PC-9 (cell line): ENCODE data around the gene KIF2C. TPM values are rescaled to one million over a fixed set of nuclear protein-coding genes. Genes with fewer than 3 reads are reported as not detected.

Source experiments
- BruUV-seq: library from RNA; stranded (reverse); fragments of 400-500 nt; replicated peaks from 2 replicates; lab custom pipeline; 2021; lab: Mats Ljungman, UMichigan
- CTCF ChIA-PET: fragments of 300-600 bp; sonication (Branson Sonifier 250); formaldehyde crosslinking; loops from one replicate; lab custom pipeline; 2022; ENCODE audit warnings: antibody characterized with exemption; lab: Charles Lee
- POLR2A ChIA-PET: fragments of 300-600 bp; sonication (Branson Sonifier 250); formaldehyde crosslinking; loops from one replicate; lab custom pipeline; 2022; ENCODE audit warnings: antibody characterized with exemption; ENCODE audit not compliant: unreplicated experiment; lab: Charles Lee
- DNase-seq, 2 experiments: peaks; one replicate each; pipeline versions ENCODE4 v3.0.0 to v3.0.0-alpha.2; 2015 to 2022; ENCODE audit warnings: mixed read lengths in 1 of 2
- H2AFZ ChIP-seq: fragments of 200-600 bp; sonication (generic); 2 replicates; pipeline ENCODE4 v1.8.1; 2017; ENCODE audit warnings: antibody characterized with exemption
- H3F3A ChIP-seq: fragments of 200-600 bp; sonication (generic); 2 replicates; pipeline ENCODE4 v1.8.1; 2017; ENCODE audit warnings: antibody characterized with exemption, mild to moderate bottlenecking, low read depth; ENCODE audit not compliant: insufficient read depth
- H3K27ac ChIP-seq: fragments of 200-600 bp; sonication (generic); 2 replicates; pipeline ENCODE4 v1.6.1; 2016; ENCODE audit warnings: mixed run types
- H3K27me3 ChIP-seq: fragments of 200-600 bp; sonication (generic); 2 replicates; pipeline ENCODE4 v1.6.1; 2016; ENCODE audit warnings: low read depth, mixed run types; ENCODE audit not compliant: insufficient read depth
- H3K36me3 ChIP-seq: fragments of 200-600 bp; sonication (generic); 2 replicates; pipeline ENCODE4 v1.6.1; 2016; ENCODE audit warnings: low read depth, mixed run types
- H3K4me1 ChIP-seq: fragments of 200-600 bp; sonication (generic); replicated peaks from 2 replicates; pipeline ENCODE4 v1.6.1; 2016; ENCODE audit warnings: mixed run types; ENCODE audit not compliant: insufficient read depth
- H3K4me2 ChIP-seq: fragments of 200-600 bp; sonication (generic); 2 replicates; pipeline ENCODE4 v1.6.1; 2017; ENCODE audit warnings: mixed run types
- H3K4me3 ChIP-seq: fragments of 200-600 bp; sonication (generic); 2 replicates; pipeline ENCODE4 v1.6.1; 2016; ENCODE audit warnings: mixed run types
- H3K79me2 ChIP-seq: fragments of 200-600 bp; sonication (generic); 2 replicates; pipeline ENCODE4 v1.6.1; 2017; ENCODE audit warnings: low read depth, mixed run types
- H3K9me2 ChIP-seq: fragments of 200-600 bp; sonication (generic); 2 replicates; pipeline ENCODE4 v1.8.1; 2017; ENCODE audit warnings: mild to moderate bottlenecking; ENCODE audit not compliant: insufficient read depth
- H3K9me3 ChIP-seq: fragments of 200-600 bp; sonication (generic); 2 replicates; pipeline ENCODE4 v1.8.1; 2016; ENCODE audit warnings: low read depth; ENCODE audit not compliant: insufficient read depth
- H4K20me1 ChIP-seq: fragments of 200-600 bp; sonication (generic); 2 replicates; pipeline ENCODE4 v1.8.1; 2017; ENCODE audit not compliant: insufficient read depth
- CTCF ChIP-seq: fragments of 200-600 bp; sonication (generic); conservative IDR thresholded peaks from 2 replicates; pipeline ENCODE4 v1.6.1; 2017; ENCODE audit warnings: mixed run types, antibody characterized with exemption, mild to moderate bottlenecking, moderate library complexity
- EZH2 ChIP-seq: fragments of 200-600 bp; sonication (generic); IDR thresholded peaks from 2 replicates; pipeline ENCODE4 v1.8.0; 2017; ENCODE audit warnings: antibody characterized with exemption, low read depth
- intact Hi-C: fragments of 100-400 bp; cut with micrococcal nuclease; formaldehyde crosslinking; loops from one replicate; pipeline ENCODE4 v1.10.0; 2022; ENCODE audit not compliant: unreplicated experiment
- total RNA-seq: library from RNA; stranded (reverse); gene quantifications from 2 replicates; pipeline ENCODE4 v1.2.3, GENCODE V29; 2021

KIF2C gene
- total RNA-seq, 1 experiment from 2014 or later, result 119 TPM

GRCh38 chr1:44717156-44717555, 22.5 kb upstream of the KIF2C start:
- Histone ChIP-seq H3K79me2 (no peaks in the 10 kb centered on the region), H2AFZ (no peak overlapping the region), H3K4me2 (no peak overlapping the region), H3K4me1 (peaks cover 36% of the 10 kb centered on the region), H3F3A (peaks cover 36% of the 10 kb centered on the region), H3K36me3 (no peaks in the 10 kb centered on the region), H3K27ac (no peak overlapping the region), H3K27me3 (no peaks in the 10 kb centered on the region), H3K9me2 (no peaks in the 10 kb centered on the region), H3K9me3 (no peaks in the 10 kb centered on the region), H4K20me1 (no peaks in the 10 kb centered on the region), H3K4me3 (no peak overlapping the region)
- TF ChIP-seq EZH2 (no peak), CTCF (no peak)
- intact Hi-C loops, result loop anchor here (5.0 kb wide), 1 partner anchor 295 kb away; the partner anchor contains the start of genes HECTD3 and UROD
- BruUV-seq, result no TSS peak
- CTCF ChIA-PET, result no interaction called here
- DNase-seq, result no peak
- POLR2A ChIA-PET, result interaction anchor here (0.7 kb wide), 1 partner anchor 101 kb away, joined by 9 read pairs; no protein-coding TSS in a partner anchor

- Histone ChIP-seq H3K4me2 (no peak overlapping the region), H3K9me2 (no peaks in the 10 kb centered on the region), H3F3A (peaks cover 37% of the 10 kb centered on the region), H3K79me2 (no peaks in the 10 kb centered on the region), H3K9me3 (no peaks in the 10 kb centered on the region), H3K36me3 (no peaks in the 10 kb centered on the region), H3K27ac (no peak overlapping the region), H3K4me1 (peaks cover 37% of the 10 kb centered on the region), H4K20me1 (no peaks in the 10 kb centered on the region), H2AFZ (no peak overlapping the region), H3K4me3 (no peak overlapping the region), H3K27me3 (no peaks in the 10 kb centered on the region)
- POLR2A ChIA-PET, result no interaction called here
- CTCF ChIA-PET, result interaction anchor here (0.6 kb wide), 1 partner anchor 15 kb away, joined by 6 read pairs; no protein-coding TSS in a partner anchor
- TF ChIP-seq CTCF, result no peak
- no peak for TF ChIP-seq EZH2
- no TSS peak for BruUV-seq
- DNase-seq, result no peak
- intact Hi-C loops, result loop anchor here (5.0 kb wide), 1 partner anchor 295 kb away; the partner anchor contains the start of genes HECTD3 and UROD
These were observed 22.0 kb upstream of the KIF2C start for GRCh38 chr1:44717653-44718052.

- H4K20me1 ChIP-seq, result no peaks in the 10 kb centered on the region
- no peak overlapping the region for H3K27ac ChIP-seq
- no TSS peak for BruUV-seq
- intact Hi-C loops, result loop anchor here (5.0 kb wide), 1 partner anchor 294 kb away; the partner anchor contains the start of genes HECTD3 and UROD
- H3K36me3 ChIP-seq, result no peaks in the 10 kb centered on the region
- no peak overlapping the region for H3K4me2 ChIP-seq
- ChIA-PET POLR2A (interaction anchor here (0.6 kb wide), 1 partner anchor 21 kb away, joined by 6 read pairs; no protein-coding TSS in a partner anchor), CTCF (interaction anchor here (0.6 kb wide), 1 partner anchor 14 kb away, joined by 6 read pairs; no protein-coding TSS in a partner anchor)
- H3F3A ChIP-seq, result peaks cover 36% of the 10 kb centered on the region
- H3K79me2 ChIP-seq, result no peaks in the 10 kb centered on the region
- H3K9me2 ChIP-seq, result no peaks in the 10 kb centered on the region
- no peaks in the 10 kb centered on the region for H3K9me3 ChIP-seq
- H3K27me3 ChIP-seq, result no peaks in the 10 kb centered on the region
- peaks cover 32% of the 10 kb centered on the region for H3K4me1 ChIP-seq
- TF ChIP-seq CTCF (no peak), EZH2 (no peak)
- DNase-seq, result no peak
- H3K4me3 ChIP-seq, result no peak overlapping the region
- no peak overlapping the region for H2AFZ ChIP-seq
These were observed 21.5 kb upstream of the KIF2C start for GRCh38 chr1:44718091-44718490.
